Measurements from ENCODE around the gene PHETA2. TPM values are rescaled to one million over a fixed set of nuclear protein-coding genes. Genes with fewer than 3 reads are reported as not detected.
"Not testable (repeated sequence)": the region's sequence is repeated elsewhere in the genome, so short reads cannot be mapped to it uniquely, and the experiment has no call there.

The PHETA2 gene
- total RNA-seq, 1 donor from 2014 or later: 14.2 TPM

- Histone ChIP-seq H3K4me3 (no peak overlapping the region), H3K9me3 (no peaks in the 10 kb centered on the region), H3K27me3 (no peaks in the 10 kb centered on the region), H3K36me3 (peaks cover 0 to 38% of the 10 kb centered on the region in 2 donors), H3K4me1 (peaks cover 33% of the 10 kb centered on the region), H3K27ac (no peak overlapping the region)
- no peak for DNase-seq (ENCODE audit: extremely low spot score in 2 of 2)
- intact Hi-C loops (cut with DNase I): no loop called here
- no peak for TF ChIP-seq CTCF (IDR thresholded peaks at IDR 0.05)
- no peak for TF ChIP-seq POLR2A (IDR thresholded peaks at IDR 0.05)
- no peak for TF ChIP-seq POLR2AphosphoS5 (IDR thresholded peaks at IDR 0.05; ENCODE audit: insufficient read depth in 1 of 2, low read depth in 1 of 2)
These were observed 10.8 kb downstream of the PHETA2 start for GRCh38 chr22:42084874-42085273.

DNA sequence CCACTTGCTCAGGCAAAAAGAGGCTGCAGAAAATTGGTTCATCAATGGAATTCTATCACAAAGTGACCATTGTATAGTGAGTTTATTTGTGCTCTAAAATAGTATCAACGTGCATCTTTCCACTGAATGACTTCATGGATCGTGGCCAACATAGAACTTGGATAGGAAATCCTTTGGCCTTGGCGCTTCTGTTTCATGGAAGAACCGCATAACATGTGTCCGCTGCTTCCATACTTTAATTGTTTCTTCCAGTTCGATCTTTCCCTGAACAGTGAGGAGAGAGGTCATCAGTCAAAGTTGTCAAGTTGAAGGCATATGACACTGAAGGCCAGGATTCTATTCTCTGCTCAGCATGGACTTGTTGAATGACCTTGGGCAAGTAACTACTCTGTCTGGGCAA is 12.0 kb downstream of the PHETA2 start:
- Histone ChIP-seq H3K4me3 (no peak overlapping the region), H3K36me3 (peaks cover 0 to 38% of the 10 kb centered on the region in 2 donors), H3K27ac (no peak overlapping the region), H3K9me3 (no peaks in the 10 kb centered on the region), H3K27me3 (no peaks in the 10 kb centered on the region), H3K4me1 (peaks cover 29% of the 10 kb centered on the region)
- intact Hi-C loops (cut with DNase I): no loop called here
- no peak for TF ChIP-seq POLR2AphosphoS5 (IDR thresholded peaks at IDR 0.05; ENCODE audit: insufficient read depth in 1 of 2, low read depth in 1 of 2)
- no peak for TF ChIP-seq CTCF (IDR thresholded peaks at IDR 0.05)
- TF ChIP-seq POLR2A (IDR thresholded peaks at IDR 0.05): no peak
- DNase-seq (ENCODE audit: extremely low spot score in 2 of 2): no peak

- TF ChIP-seq CTCF (IDR thresholded peaks at IDR 0.05): peak; percentile 78 to 97 (median 96)
- peak in 1 of 2 donors; percentile 73 for TF ChIP-seq POLR2A (IDR thresholded peaks at IDR 0.05)
- TF ChIP-seq POLR2AphosphoS5 (IDR thresholded peaks at IDR 0.05; ENCODE audit: insufficient read depth in 1 of 2, low read depth in 1 of 2): peak; percentile 98 to 99
- intact Hi-C loops (cut with DNase I): loop anchor here (5.0 kb wide), 1 partner anchor 346 kb away; no protein-coding TSS in a partner anchor
- peaks cover 0 to 12% of the 10 kb centered on the region in 2 donors for H3K36me3 ChIP-seq
- H3K27me3 ChIP-seq: no peaks in the 10 kb centered on the region
- DNase-seq (ENCODE audit: extremely low spot score in 2 of 2): peak; percentile 99
- H3K4me3 ChIP-seq: peak within 1 kb of the TSS; percentile 88 to 90
- peaks cover 33% of the 10 kb centered on the region for H3K4me1 ChIP-seq
- no peaks in the 10 kb centered on the region for H3K9me3 ChIP-seq
- H3K27ac ChIP-seq: peak within 1 kb of the TSS; percentile 95
These were observed 16.8 kb downstream of the PHETA2 start, which contains the start of gene NDUFA6 for GRCh38 chr22:42090596-42091454. Gene NDUFA6 (minus strand): TSS chr22:42090772. CDS start chr22:42090744, 28 bp downstream.

- Histone ChIP-seq H3K4me1 (peaks cover 33% of the 10 kb centered on the region), H3K27me3 (no peaks in the 10 kb centered on the region), H3K36me3 (peaks cover 0 to 6% of the 10 kb centered on the region in 2 donors), H3K4me3 (peak overlapping the region; percentile 88 to 90), H3K27ac (peak overlapping the region; percentile 95), H3K9me3 (no peaks in the 10 kb centered on the region)
- no peak for DNase-seq (ENCODE audit: extremely low spot score in 2 of 2)
- intact Hi-C loops (cut with DNase I): loop anchor here (5.0 kb wide), 1 partner anchor 346 kb away; no protein-coding TSS in a partner anchor
- no peak for TF ChIP-seq CTCF (IDR thresholded peaks at IDR 0.05)
- no peak for TF ChIP-seq POLR2A (IDR thresholded peaks at IDR 0.05)
- no peak for TF ChIP-seq POLR2AphosphoS5 (IDR thresholded peaks at IDR 0.05; ENCODE audit: insufficient read depth in 1 of 2, low read depth in 1 of 2)
These were observed 17.4 kb downstream of the PHETA2 start for GRCh38 chr22:42091455-42091782.

DNA sequence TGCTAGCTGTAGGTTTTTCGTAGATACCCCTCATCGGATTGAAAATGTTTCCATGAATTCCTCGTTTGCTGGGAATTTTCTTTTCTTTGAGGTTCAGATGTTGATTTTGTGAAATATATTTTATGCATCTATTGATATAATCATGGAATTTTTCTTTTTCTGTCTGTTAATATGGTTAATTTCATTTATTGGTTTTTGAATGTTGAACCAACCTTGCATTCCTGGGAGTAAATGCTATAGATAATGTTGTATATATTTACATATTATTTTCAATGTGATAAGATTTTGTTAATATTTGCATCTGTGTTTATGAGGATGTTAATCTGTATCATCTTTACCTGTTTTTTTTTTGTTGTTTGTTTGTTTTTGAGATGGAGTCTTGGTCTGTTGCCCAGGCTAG is 27.2 kb downstream of the PHETA2 start:
- Histone ChIP-seq H3K4me1 (no peaks in the 10 kb centered on the region), H3K27me3 (no peaks in the 10 kb centered on the region), H3K36me3 (peaks cover 0 to 19% of the 10 kb centered on the region in 2 donors), H3K27ac (no peak overlapping the region), H3K4me3 (no peak overlapping the region), H3K9me3 (peaks cover 17% of the 10 kb centered on the region)
- DNase-seq (ENCODE audit: extremely low spot score in 2 of 2): no peak
- TF ChIP-seq POLR2A (IDR thresholded peaks at IDR 0.05) (no peak), POLR2AphosphoS5 (IDR thresholded peaks at IDR 0.05; ENCODE audit: insufficient read depth in 1 of 2, low read depth in 1 of 2) (no peak), CTCF (IDR thresholded peaks at IDR 0.05) (no peak)
- intact Hi-C loops (cut with DNase I): no loop called here

DNA sequence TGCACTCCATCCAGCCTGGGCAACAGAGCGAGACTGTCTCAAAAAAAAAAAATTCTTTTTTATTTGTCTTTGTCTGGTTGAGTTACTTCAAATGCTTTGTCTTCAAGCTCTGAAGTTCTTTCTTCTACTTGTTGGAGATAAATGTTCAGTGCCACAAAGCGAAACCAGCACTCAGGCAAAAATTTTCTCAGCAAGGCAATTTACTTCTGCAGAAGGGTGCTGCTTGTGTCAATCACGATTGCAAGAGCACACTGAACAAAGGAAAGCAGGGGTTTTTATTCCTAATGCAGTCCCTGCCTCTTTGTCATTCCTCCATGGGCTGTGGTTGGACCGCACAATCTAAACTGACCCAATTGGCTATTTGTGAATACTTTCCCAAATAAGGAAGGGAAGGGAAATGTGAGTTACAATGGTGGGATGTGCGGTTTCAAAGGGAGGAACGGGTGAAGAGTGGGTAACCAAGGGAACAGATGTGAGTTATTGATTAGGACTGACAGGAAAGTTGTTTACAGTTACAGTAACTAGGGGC is 30.3 kb downstream of the PHETA2 start:
- intact Hi-C loops (cut with DNase I); H3K4me1 ChIP-seq; H3K4me3 ChIP-seq; H3K27ac ChIP-seq; H3K27me3 ChIP-seq; DNase-seq (ENCODE audit: extremely low spot score in 2 of 2): not testable (repeated sequence)
- Histone ChIP-seq H3K36me3 (peaks cover 0 to 14% of the 10 kb centered on the region in 2 donors), H3K9me3 (peaks cover 17% of the 10 kb centered on the region)
